Activated CD4-positive, CD25-positive, alpha-beta regulatory T cell treated with anti-CD3 and anti-CD28 coated beads, Interleukin-2, amount 50 U/mL, for 24 hours (primary cell): ENCODE measurements around the gene UFC1.
A peak's percentile ranks its signal among the peaks of the same experiment; 100 is the strongest.

Experiments
- ATAC-seq, 2 donors: fragments of 150-1000 bp; cut with Tn5 transposase; one replicate each; pipeline ENCODE4 v1.10.0; 2021; ENCODE audit warnings: mild to moderate bottlenecking in 1 of 2, moderate library complexity in 1 of 2

Gene UFC1

DNA sequence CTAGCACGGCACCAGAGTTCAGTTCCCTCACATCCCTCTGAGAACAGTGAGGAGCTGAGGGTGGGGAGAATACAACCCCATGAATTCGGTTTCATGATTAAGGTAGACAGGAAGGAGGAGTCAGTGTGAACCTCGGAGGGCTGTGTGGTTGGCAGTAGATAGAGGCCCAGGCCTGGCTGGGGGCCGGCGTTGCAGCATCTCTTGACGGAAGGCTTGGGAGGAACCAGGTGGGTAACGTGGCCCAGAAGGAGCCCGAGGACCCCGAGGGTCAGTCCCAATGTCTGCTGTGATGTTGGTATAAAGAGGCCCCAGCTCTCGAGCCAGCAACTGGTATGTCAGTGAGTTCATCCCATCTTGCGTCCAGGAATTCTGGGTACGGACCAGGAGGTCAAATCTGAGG is 17.9 kb downstream of the UFC1 start:
- ATAC-seq, result no peak

GRCh38 chr1:161172349-161172748 is 18.6 kb downstream of the UFC1 start:
- ATAC-seq, result no peak

DNA sequence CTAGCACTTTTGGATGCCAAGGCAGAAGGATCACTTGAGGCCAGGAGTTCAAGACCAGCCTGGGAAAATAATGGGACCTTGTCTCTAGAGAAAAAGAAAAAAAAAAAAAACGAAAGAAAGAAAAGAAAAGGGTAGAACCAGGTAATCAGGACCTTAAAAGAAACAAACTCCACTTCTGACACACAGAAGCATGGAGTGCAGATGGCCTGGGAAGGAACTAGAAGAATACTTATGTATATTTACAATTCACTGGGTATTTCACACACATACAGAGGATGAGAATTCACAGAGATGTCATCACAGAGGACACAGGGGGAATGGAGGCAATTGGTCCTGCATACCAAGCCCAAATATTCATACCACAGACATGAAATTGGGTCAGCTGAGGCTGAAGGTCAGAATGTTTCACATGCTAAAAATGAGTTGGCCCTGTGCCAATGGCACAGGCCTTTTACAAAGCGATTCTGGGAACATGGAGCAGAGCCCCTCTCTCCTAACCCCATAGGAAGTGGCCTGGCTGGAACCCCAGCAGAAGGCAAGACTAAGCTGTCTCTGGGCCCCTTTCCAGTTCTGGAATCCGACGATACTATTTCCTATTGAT is 19.1 kb downstream of the UFC1 start:
- ATAC-seq, result no peak

DNA sequence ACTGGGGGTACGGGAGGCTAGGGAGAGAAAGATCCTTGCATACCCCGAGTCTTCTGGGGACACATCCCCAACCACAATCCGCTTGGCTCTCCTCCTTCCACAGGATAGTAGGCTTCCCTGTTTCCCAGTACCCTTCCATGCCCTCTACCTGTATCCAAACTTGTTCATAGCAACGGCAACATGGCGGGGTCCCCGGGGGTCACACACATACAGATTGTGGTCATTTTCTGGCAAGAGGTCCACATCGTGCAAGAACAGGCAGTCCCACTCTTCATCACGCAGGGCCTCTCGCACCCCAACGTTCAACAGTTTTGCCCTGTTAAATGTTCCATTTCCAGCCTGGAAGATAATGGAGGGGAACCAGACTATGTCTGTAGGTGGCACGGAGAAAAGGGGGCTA is 19.9 kb downstream of the UFC1 start:
- no peak for ATAC-seq

DNA sequence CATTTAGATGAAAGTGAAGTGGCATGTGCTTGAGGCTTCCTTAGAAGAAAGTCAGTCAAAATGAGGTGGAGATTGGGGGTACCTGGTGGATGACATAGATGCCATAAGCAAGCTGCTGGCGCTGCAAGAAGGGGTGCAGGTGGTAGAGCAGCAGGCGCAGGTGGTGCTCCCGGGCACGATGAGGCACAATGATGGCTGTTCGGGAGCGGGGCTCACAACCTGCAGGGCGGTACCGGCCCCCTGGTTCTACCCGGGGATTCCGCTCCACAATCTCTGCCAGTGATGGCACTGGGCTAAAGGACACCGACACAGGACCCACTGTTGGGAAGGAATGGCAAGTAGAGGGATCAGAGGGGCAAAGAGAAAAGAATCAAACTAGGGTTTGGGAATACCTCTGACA is 21.1 kb downstream of the UFC1 start:
- ATAC-seq, result no peak

DNA sequence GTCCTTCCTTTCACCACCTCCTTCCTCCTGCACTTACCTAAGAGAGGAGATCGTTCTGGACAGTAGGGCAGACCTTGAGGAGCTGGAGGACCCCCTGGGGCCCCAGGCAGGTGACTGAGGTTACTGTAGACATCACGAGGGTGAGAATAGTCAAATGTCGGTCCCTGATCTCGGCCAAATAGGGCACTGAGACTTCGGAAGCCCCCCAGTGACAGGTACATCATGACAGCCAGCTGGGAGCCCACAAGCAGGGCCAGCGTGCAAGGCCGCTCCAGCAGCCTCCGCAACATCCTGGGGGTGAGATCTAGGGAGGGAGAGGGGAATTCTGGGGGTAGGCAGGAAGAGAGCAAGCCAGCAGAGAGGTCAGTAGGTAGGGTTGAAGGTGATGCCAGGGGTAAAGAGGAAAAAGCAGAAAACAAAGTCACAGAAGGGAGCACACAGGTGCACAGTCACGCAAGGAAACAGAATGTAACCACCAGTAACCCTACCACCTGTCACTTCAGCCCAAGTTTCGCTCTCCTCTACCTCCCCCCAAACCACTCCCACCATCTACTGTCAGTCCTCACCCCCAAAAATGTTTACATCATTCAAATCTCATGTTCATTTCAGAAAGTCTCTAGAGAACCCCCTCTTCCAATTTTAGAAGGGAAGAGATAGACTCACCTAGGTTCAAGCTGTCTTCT is 22.1 kb downstream of the UFC1 start:
- ATAC-seq, result no peak

DNA sequence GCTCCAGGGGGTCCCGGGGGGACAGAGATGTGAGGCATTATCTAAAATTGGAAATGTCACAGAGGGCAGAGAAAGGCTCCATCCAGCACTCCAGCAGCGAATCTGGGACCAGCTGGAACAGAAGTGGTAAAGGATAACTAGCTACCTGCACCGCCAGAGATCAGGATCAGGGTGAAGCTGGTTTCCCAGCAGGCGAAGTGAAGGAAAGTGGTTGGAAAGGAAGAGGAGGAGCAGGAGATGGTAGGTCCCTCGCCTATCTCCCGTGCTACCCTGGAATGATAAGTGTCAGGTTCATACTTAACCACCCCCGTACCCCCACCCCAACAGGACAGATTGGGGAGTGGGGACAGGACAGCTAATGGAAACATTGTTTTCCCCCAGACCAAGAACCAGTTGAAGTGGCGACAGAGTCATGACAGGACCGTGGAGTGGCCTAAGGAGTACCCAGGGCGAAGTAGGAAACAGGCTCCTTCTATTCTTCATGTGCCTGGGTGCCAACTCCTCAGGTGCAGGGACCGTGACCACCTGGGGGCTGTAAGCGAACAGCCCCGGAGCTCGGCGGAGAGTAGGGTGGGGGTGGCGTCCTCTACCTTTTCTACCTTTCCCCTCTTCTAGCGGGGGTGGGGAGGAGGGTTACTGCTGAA is 22.8 kb downstream of the UFC1 start:
- no peak for ATAC-seq

- ATAC-seq, result peak; percentile 80 to 84
Observed at GRCh38 chr1:161177112-161177935, 23.5 kb downstream of the UFC1 start, which contains the start of gene B4GALT3. Gene B4GALT3, minus strand, starts transcription at chr1:161177507. Its CDS starts 1,447 bp downstream, at chr1:161176060.

DNA sequence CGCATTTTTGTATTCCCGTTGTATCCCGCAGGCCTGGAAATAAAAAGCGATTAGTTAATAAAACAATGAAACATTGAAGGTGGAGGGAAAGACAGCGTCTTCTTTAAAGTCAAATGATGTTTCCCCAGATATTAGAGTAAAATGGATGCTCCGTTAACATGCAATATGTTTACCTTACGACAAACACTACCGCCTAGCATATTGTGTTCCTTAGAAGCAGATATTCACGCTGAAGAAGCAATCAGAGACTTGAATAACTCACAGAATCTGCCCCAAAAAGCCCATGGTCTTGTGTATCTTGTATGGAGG is 24.1 kb downstream of the UFC1 start:
- no peak for ATAC-seq

DNA sequence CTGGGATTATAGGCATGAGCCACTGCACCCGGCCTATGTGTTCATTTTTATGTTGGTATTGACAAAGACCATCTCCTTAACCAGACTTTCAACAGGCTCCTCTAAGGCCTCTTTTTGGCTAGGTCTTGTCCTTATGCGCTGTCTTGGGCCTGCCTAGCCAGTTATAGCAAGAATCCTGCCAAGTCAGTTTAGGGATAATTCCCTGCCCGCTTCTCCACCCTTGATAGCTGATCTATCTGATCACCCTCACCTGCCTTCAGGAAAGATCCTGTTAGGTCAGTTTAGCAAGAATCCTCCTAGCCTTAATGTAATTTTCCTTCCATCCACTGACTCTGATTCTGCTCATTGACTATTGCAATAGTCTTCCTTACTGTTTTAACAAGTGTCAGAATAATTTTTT is 25.9 kb downstream of the UFC1 start:
- ATAC-seq, result no peak

GRCh38 chr1:161180639-161181038 is 26.9 kb downstream of the UFC1 start:
- ATAC-seq, result no peak

GRCh38 chr1:161182214-161182613 is 28.4 kb downstream of the UFC1 start:
- ATAC-seq, result peak; percentile 85 to 86

DNA sequence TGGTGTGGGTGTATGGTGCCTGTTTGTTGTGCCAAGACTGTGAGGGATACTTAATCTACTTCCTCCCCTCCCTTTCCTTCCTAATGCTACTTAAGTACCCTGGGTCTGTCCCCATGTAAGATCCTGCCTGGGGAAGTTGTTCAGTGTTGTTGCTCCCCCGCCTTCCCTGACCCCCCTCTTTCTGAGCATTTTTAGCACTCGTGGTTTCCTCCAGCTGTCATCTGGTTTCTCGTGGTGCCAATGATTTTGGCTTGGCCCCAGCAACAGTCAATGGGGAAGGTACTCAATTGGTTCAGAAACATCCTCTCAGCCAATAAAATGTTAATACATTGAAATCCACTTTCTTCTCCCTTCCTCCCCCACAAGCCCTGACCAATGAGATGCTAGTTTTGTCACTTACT is 31.5 kb downstream of the UFC1 start:
- peak; percentile 45 to 51 for ATAC-seq

- ATAC-seq, result no peak
Observed at GRCh38 chr1:161185732-161186311, 32.0 kb downstream of the UFC1 start.

DNA sequence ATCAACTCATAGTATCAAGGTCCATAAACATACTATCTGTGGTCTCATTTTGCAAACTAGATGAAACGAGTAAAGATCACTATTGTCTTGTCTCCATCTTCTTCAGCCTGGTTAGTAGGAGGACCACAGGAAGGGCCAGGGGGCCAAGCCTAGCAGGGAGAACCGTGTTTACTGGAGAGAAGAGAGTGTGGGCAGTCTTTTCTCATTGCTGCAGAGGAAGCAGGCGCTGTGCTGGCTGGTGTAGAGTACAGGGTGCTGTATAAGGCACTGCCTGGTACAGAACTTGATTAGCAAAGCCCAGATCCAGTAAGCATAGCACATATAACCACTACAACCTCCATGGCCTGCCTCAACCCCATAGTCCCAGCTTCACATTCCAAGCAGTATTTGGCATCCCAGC is 33.5 kb downstream of the UFC1 start:
- no peak for ATAC-seq

GRCh38 chr1:161188381-161188780 is 34.6 kb downstream of the UFC1 start:
- ATAC-seq, result no peak

- ATAC-seq, result no peak
Observed at GRCh38 chr1:161189036-161189435, 35.3 kb downstream of the UFC1 start.

DNA sequence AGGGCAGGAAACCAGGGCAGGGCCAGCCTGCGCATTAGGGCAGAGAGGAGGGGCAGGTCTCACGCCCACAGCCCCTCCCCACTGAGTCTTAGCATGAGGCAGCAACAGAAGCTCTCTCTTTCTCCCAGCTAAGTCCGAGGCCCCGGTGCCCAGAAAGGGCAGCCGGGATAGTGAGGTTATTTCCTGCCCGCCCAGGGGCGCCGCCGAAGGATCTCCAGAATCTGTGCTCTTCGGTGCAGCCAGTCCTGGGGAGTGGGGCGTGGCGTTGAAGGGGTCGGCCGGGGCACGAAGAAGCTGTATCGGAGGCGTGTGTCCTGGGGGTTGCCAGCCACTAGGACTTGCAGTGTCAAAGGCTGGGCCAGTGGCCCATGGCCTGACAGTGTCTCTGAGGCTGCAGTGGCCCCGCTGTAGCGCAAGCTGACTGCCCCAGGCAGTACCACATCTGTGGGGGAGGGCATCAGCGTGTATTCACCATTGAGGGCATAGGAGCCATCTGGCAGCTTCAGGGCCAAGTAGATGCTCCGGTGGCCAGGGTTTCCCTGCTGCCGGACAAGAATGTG is 37.3 kb downstream of the UFC1 start:
- ATAC-seq, result no peak

GRCh38 chr1:161191971-161192370 is 38.2 kb downstream of the UFC1 start:
- ATAC-seq, result no peak

GRCh38 chr1:161192476-161193465 is 39.0 kb downstream of the UFC1 start:
- peak; percentile 90 to 95 for ATAC-seq

DNA sequence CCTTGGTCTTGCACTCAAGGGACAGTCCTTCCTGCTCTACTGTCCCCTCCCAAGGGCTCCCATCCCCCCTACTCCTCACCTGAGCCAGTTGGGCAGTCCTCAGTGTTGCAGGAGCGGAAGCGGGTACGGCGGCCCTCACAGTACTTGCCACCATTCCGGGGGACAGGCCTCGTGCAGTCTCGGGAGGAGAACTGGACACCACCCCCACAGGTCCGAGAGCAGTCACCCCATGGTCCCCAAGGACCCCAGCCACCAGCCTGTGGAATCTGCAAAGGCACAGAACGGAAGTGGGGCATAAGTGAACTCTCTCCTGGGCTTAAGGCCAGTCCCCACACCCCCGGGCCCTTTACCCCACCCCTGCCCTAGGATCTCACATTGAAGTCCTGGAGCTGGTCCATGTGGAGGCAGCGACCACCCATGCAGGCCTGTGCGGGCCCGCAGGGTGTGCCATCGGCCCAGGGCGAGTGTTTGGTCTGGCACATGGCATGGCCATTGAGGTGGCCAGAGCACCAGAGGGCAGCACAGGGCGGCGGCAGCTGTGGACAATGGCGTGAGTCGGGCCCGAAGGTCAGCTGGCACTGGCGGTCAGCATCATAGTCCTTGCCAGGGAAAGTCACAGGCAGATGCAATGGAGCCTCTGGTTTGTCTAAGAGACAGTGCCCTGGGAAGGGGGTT is 39.9 kb downstream of the UFC1 start:
- no peak for ATAC-seq
